Liver (tissue), 9 donors: Measurements from ENCODE around the gene MISP. TPM values are rescaled to one million over a fixed set of nuclear protein-coding genes. Genes with fewer than 3 reads are reported as not detected.

Source experiments
- DNase-seq: peaks from one replicate; pipeline ENCODE4 v3.0.0-alpha.2; 2017; ENCODE audit warnings: low spot score
- H3K27ac ChIP-seq, 2 donors: one replicate each; pipeline ENCODE4 v1.7.0; 2013; ENCODE audit warnings: inconsistent platforms in 2 of 2, low read length in 2 of 2, control low read depth in 1 of 2, low read depth in 1 of 2, mild to moderate bottlenecking in 1 of 2
- H3K27me3 ChIP-seq, 4 donors: one replicate each; pipeline versions ENCODE4 v1.6.1 to v1.7.0; 2013; ENCODE audit warnings: low read length in 3 of 4, inconsistent platforms in 1 of 4, mild to moderate bottlenecking in 1 of 4, moderate library complexity in 1 of 4; ENCODE audit not compliant: control insufficient read depth in 4 of 4, insufficient read depth in 4 of 4
- H3K36me3 ChIP-seq, 4 donors: one replicate each; pipeline versions ENCODE4 v1.6.1 to v1.7.0; 2013; ENCODE audit warnings: low read length in 3 of 4, mild to moderate bottlenecking in 3 of 4, low read depth in 1 of 4, moderate library complexity in 1 of 4; ENCODE audit not compliant: control insufficient read depth in 4 of 4, insufficient read depth in 3 of 4
- H3K4me1 ChIP-seq, 4 donors: one replicate each; pipeline versions ENCODE4 v1.6.1 to v1.7.0; 2013; ENCODE audit warnings: low read length in 3 of 4, mild to moderate bottlenecking in 3 of 4, moderate library complexity in 1 of 4; ENCODE audit not compliant: control insufficient read depth in 4 of 4, insufficient read depth in 4 of 4
- H3K4me3 ChIP-seq, 3 donors: one replicate each; pipeline versions ENCODE4 v1.6.1 to v1.7.0; 2013; ENCODE audit warnings: low read length in 3 of 3, control low read depth in 1 of 3, low read depth in 1 of 3, mild to moderate bottlenecking in 1 of 3
- H3K9ac ChIP-seq, 2 donors: one replicate each; pipeline ENCODE4 v1.7.0; 2013; ENCODE audit warnings: low read length in 2 of 2, mild to moderate bottlenecking in 2 of 2, moderate library complexity in 2 of 2, control low read depth in 1 of 2, low read depth in 1 of 2
- H3K9me3 ChIP-seq, 4 donors: one replicate each; pipeline versions ENCODE4 v1.6.1 to v1.7.0; 2013; ENCODE audit warnings: low read length in 3 of 4; ENCODE audit not compliant: control insufficient read depth in 4 of 4
- ATF3 ChIP-seq: IDR thresholded peaks from 2 replicates; pipeline ENCODE4 v1.6.1; 2016; ENCODE audit warnings: antibody characterized with exemption
- EGR1 ChIP-seq, 2 donors: IDR thresholded peaks; 2 replicates each; pipeline ENCODE4 v1.6.1; 2016 to 2018; ENCODE audit warnings: antibody characterized with exemption in 2 of 2, low read depth in 2 of 2
- FOXA2 ChIP-seq: IDR thresholded peaks from 2 replicates; pipeline ENCODE4 v1.6.1; 2016; ENCODE audit warnings: antibody characterized with exemption
- GABPA ChIP-seq, 2 donors: IDR thresholded peaks in 1 of 2; conservative IDR thresholded peaks in 1 of 2; 2 replicates each; pipeline ENCODE4 v1.6.1; 2016; ENCODE audit warnings: antibody characterized with exemption in 2 of 2, mild to moderate bottlenecking in 1 of 2, moderate library complexity in 1 of 2
- HNF4A ChIP-seq, 2 donors: conservative IDR thresholded peaks; 2 replicates each; pipeline ENCODE4 v1.6.1; 2016; ENCODE audit warnings: antibody characterized with exemption in 2 of 2, mild to moderate bottlenecking in 2 of 2
- HNF4G ChIP-seq: IDR thresholded peaks from 2 replicates; pipeline ENCODE4 v1.6.1; 2016; ENCODE audit warnings: antibody characterized with exemption
- JUND ChIP-seq, 2 donors: IDR thresholded peaks; 2 replicates each; pipeline ENCODE4 v1.6.1; 2016; ENCODE audit warnings: antibody characterized with exemption in 2 of 2
- NR2F2 ChIP-seq: IDR thresholded peaks from 2 replicates; pipeline ENCODE4 v1.6.1; 2016; ENCODE audit warnings: antibody characterized with exemption
- RAD21 ChIP-seq, 2 donors: IDR thresholded peaks; 2 replicates each; pipeline ENCODE4 v1.6.1; 2016; ENCODE audit warnings: antibody characterized with exemption in 2 of 2, mild to moderate bottlenecking in 2 of 2
- WGBS: extraction: QIAGEN DNeasy Blood & Tissue Kit; methylation state at CpG from one replicate; pipeline ENCODE4 v1.1.7; 2013; 5-methylcytosine and 5-hydroxymethylcytosine counted together
- polyA plus RNA-seq, 2 donors: library from polyadenylated mRNA; stranded (reverse) in 1 of 2; unstranded in 1 of 2; fragments of 200-250 nt in 1 of 2; fragments of >200 nt in 1 of 2; fragmentation: Nextera tagmentation in 1 of 2; extraction: Ambion mirVana in 1 of 2; gene quantifications; one replicate each; pipeline versions ENCODE4 v1.2.1 to v1.2.3, GENCODE V29; 2013 to 2015
- total RNA-seq, 2 donors: library from RNA; depleted of rRNA; stranded (reverse); fragments of >200 nt; gene quantifications; one replicate each; pipeline ENCODE4 v1.2.3, GENCODE V29; 2014
- TF ChIP-seq, protein P1 (sequence below): IDR thresholded peaks from 2 replicates; pipeline ENCODE4 v1.6.1; 2016; ENCODE audit warnings: antibody characterized with exemption
- TF ChIP-seq, protein P2 (sequence below): fragments of 150-350 bp; IDR thresholded peaks from 2 replicates; pipeline ENCODE4 v1.5.1; 2017; ENCODE audit warnings: improper control_type of control experiment, low read depth, low read length; ENCODE audit not compliant: missing input control
- TF ChIP-seq, protein P3 (sequence below): IDR thresholded peaks from 2 replicates; pipeline ENCODE4 v1.6.1; 2016; ENCODE audit warnings: antibody characterized with exemption
- TF ChIP-seq, protein P4 (sequence below): IDR thresholded peaks from 2 replicates; pipeline ENCODE4 v1.6.1; 2016; ENCODE audit warnings: antibody characterized with exemption, mild to moderate bottlenecking
- donor health status: healthy.
- donor health status: healthy.
- donor health status: healthy.
- donor health status: healthy.
- donor health status: healthy.

MISP gene
- total and polyA plus RNA-seq, 4 donors = 0.05 to 0.08 TPM; not detected in 2

DNA sequence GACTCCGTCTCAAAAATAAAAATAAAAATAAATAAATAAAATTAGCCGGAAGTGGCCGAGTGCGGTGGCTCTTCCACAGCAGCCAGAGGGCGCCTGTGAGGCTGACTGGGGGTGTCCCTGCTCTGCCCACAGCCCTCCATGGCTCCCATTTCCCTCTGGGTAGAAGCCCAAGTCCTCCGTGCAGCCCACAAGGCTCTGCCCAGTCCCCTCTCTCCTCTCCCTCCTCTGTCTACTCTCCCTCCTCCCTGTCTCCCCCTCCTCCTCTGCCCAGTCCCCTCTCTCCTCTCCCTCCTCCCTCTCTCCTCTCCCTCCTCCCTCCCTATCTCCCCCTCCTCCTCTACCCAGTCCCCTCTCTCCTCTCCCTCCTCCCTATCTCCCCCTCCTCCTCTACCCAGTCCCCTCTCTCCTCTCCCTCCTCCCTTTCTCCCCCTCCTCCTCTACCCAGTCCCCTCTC lies 20.4 kb downstream of the MISP start:
- Histone ChIP-seq H3K4me3 (no peak overlapping the region), H3K9ac (no peak overlapping the region), H3K36me3 (no peaks in the 10 kb centered on the region), H3K9me3 (no peaks in the 10 kb centered on the region), H3K27me3 (no peaks in the 10 kb centered on the region), H3K27ac (no peak overlapping the region), H3K4me1 (no peaks in the 10 kb centered on the region)
- TF ChIP-seq JUND (IDR thresholded peaks at IDR 0.05) = no peak
- TF ChIP-seq EGR1 (IDR thresholded peaks at IDR 0.05; ENCODE audit: low read depth in 2 of 2) = no peak
- TF ChIP-seq RAD21 (IDR thresholded peaks at IDR 0.05) = peak; percentile 28 to 53
- TF ChIP-seq GABPA (IDR thresholded peaks at IDR 0.05 in 1 of 2, conservative IDR thresholded peaks at IDR 0.05 in 1 of 2) = no peak
- TF ChIP-seq, protein P1, sequence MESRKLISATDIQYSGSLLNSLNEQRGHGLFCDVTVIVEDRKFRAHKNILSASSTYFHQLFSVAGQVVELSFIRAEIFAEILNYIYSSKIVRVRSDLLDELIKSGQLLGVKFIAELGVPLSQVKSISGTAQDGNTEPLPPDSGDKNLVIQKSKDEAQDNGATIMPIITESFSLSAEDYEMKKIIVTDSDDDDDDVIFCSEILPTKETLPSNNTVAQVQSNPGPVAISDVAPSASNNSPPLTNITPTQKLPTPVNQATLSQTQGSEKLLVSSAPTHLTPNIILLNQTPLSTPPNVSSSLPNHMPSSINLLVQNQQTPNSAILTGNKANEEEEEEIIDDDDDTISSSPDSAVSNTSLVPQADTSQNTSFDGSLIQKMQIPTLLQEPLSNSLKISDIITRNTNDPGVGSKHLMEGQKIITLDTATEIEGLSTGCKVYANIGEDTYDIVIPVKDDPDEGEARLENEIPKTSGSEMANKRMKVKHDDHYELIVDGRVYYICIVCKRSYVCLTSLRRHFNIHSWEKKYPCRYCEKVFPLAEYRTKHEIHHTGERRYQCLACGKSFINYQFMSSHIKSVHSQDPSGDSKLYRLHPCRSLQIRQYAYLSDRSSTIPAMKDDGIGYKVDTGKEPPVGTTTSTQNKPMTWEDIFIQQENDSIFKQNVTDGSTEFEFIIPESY = no peak
- TF ChIP-seq, protein P2, sequence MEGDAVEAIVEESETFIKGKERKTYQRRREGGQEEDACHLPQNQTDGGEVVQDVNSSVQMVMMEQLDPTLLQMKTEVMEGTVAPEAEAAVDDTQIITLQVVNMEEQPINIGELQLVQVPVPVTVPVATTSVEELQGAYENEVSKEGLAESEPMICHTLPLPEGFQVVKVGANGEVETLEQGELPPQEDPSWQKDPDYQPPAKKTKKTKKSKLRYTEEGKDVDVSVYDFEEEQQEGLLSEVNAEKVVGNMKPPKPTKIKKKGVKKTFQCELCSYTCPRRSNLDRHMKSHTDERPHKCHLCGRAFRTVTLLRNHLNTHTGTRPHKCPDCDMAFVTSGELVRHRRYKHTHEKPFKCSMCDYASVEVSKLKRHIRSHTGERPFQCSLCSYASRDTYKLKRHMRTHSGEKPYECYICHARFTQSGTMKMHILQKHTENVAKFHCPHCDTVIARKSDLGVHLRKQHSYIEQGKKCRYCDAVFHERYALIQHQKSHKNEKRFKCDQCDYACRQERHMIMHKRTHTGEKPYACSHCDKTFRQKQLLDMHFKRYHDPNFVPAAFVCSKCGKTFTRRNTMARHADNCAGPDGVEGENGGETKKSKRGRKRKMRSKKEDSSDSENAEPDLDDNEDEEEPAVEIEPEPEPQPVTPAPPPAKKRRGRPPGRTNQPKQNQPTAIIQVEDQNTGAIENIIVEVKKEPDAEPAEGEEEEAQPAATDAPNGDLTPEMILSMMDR = peak; percentile 24
- whole genome bisulfite sequencing = 24% methylated on average over 6 of the region's 6 CpGs
- DNase-seq = peak; percentile 53

GRCh38 chr19:772063-772462 lies 21.2 kb downstream of the MISP start:
- Histone ChIP-seq H3K36me3 (no peaks in the 10 kb centered on the region), H3K4me3 (no peak overlapping the region), H3K27ac (no peak overlapping the region), H3K4me1 (no peaks in the 10 kb centered on the region), H3K9ac (no peak overlapping the region), H3K9me3 (no peaks in the 10 kb centered on the region), H3K27me3 (no peaks in the 10 kb centered on the region)
- WGBS = 89% methylated on average over 5 of the region's 5 CpGs
- no peak for DNase-seq
- TF ChIP-seq, protein P3, sequence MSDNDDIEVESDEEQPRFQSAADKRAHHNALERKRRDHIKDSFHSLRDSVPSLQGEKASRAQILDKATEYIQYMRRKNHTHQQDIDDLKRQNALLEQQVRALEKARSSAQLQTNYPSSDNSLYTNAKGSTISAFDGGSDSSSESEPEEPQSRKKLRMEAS = no peak
- TF ChIP-seq HNF4A (conservative IDR thresholded peaks at IDR 0.05) = no peak

GRCh38 chr19:772730-773436 lies 22.0 kb downstream of the MISP start:
- no peaks in the 10 kb centered on the region for H3K36me3 ChIP-seq
- no peaks in the 10 kb centered on the region for H3K27me3 ChIP-seq
- no peaks in the 10 kb centered on the region for H3K9me3 ChIP-seq
- H3K9ac ChIP-seq = no peak overlapping the region
- no peak overlapping the region for H3K4me3 ChIP-seq
- no peak overlapping the region for H3K27ac ChIP-seq
- no peak for DNase-seq
- H3K4me1 ChIP-seq = no peaks in the 10 kb centered on the region
- WGBS = 83% methylated on average over 18 of the region's 18 CpGs
- TF ChIP-seq ATF3 (no peak), HNF4G (no peak), FOXA2 (no peak), RAD21 (IDR thresholded peaks at IDR 0.05) (no peak), EGR1 (IDR thresholded peaks at IDR 0.05; ENCODE audit: low read depth in 2 of 2) (no peak), NR2F2 (no peak), HNF4A (conservative IDR thresholded peaks at IDR 0.05) (no peak), GABPA (IDR thresholded peaks at IDR 0.05 in 1 of 2, conservative IDR thresholded peaks at IDR 0.05 in 1 of 2) (no peak)
- TF ChIP-seq, protein P2 = no peak
- TF ChIP-seq, protein P1 = no peak
- TF ChIP-seq, protein P4, sequence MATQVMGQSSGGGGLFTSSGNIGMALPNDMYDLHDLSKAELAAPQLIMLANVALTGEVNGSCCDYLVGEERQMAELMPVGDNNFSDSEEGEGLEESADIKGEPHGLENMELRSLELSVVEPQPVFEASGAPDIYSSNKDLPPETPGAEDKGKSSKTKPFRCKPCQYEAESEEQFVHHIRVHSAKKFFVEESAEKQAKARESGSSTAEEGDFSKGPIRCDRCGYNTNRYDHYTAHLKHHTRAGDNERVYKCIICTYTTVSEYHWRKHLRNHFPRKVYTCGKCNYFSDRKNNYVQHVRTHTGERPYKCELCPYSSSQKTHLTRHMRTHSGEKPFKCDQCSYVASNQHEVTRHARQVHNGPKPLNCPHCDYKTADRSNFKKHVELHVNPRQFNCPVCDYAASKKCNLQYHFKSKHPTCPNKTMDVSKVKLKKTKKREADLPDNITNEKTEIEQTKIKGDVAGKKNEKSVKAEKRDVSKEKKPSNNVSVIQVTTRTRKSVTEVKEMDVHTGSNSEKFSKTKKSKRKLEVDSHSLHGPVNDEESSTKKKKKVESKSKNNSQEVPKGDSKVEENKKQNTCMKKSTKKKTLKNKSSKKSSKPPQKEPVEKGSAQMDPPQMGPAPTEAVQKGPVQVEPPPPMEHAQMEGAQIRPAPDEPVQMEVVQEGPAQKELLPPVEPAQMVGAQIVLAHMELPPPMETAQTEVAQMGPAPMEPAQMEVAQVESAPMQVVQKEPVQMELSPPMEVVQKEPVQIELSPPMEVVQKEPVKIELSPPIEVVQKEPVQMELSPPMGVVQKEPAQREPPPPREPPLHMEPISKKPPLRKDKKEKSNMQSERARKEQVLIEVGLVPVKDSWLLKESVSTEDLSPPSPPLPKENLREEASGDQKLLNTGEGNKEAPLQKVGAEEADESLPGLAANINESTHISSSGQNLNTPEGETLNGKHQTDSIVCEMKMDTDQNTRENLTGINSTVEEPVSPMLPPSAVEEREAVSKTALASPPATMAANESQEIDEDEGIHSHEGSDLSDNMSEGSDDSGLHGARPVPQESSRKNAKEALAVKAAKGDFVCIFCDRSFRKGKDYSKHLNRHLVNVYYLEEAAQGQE = no peak
